CD4-positive, alpha-beta T cell treated with Interleukin-12 subunit alpha and Interleukin-12 subunit beta, for 1 hour (primary cell): ENCODE measurements around the gene TOM1L2.

Experiments used
- DNase-seq: peaks from one replicate; pipeline ENCODE4 v3.0.0-alpha.2; 2020

The TOM1L2 gene

DNA sequence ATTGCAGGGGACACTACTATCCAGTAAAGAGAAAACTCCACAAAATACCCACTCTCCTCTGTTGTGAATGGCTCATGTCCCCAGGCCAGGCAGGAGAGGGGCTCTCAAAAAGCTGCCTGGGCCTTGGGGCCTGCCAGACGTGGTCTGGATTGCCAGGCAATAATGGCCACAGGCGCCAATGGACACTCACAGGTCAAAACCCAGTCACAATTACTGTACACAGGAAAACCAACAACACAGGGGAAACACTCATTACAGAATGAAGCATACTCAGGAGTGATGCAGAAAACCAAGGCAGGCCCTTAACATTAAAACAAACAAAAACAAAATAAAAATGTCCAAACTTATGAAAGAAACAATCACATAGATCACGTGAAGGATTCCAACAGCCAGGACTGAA is 100.3 kb downstream of the TOM1L2 start:
- no peak for DNase-seq

DNA sequence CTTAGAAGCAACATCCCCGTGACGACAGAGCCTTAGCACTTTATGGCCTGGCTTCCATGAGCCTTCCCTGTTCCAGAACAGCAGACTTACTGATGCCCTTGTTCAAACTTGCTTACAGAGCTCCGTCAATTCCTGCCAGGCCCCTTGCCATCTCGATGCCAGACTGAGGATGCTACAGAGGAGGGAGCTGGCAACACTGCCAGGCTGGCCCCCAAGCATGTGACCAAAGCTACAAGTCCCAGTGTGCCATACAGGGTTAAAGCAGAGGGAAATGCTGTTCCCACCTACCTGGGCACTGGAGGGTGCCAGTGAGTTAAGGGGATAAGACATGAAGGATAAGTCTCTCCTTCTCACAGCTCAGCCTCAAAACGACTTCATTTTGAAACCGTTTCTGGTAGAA is 102.0 kb downstream of the TOM1L2 start:
- DNase-seq, result no peak

DNA sequence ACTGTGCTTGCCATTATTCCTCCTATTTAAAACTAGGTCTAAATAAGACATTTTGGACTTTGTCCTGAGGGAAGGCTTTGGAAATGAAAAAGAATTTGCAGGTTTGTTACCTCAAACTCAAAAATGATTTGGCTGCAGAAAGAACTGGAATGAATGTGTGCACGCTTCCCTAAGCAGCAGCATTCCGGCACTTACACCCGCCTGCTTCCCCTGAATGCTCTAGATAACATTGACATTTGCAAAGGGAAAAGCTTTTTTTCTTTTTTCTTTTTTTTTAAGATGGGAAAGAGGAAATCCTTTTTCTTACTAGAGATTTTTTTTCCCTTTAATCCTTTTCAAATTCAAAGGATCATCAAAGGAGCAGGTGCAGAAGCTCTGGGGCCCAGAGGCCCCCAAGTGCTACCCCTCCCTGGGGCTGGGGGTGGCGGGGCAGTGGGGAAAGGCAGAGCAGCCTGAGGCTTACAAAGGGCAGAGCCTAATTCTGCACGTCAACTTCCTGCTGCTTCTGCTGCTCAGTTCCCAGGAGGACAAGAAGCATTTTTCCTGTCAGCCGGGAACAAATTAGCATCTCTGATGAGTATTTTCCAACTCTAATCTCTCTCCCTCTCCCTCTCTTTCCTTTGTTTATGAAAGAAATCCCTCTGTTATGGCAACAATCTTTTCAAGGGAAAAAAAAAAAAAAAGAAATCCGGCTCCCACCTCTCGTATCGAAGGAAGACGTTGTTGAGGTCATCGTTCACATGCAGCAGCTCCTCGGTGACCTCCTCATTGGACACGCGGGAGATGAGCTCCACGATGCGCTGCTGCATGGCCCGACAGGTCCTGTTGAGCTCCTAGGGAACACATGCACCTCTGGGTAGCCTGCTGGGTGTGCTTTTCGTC is 103.3 kb downstream of the TOM1L2 start:
- no peak for DNase-seq

DNA sequence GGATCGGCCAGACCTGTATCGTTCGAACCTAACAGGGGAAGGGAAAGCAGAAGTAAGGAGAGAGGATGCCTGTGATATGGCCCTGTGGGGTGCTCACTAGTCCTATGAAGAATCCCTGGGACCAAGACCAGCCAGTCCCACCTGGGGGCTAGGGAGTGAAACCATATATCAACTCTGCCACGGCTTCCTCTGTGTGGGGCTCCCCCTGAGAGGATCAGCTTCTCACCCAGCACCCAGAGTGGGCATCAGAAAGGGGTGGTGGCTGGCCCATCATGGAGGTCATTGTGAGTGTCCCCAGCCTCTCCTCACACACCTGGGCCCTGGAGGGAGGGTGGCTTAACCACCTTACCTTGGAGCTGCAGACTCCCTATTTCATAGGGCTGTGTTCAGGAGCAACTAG is 105.3 kb downstream of the TOM1L2 start:
- DNase-seq, result no peak

DNA sequence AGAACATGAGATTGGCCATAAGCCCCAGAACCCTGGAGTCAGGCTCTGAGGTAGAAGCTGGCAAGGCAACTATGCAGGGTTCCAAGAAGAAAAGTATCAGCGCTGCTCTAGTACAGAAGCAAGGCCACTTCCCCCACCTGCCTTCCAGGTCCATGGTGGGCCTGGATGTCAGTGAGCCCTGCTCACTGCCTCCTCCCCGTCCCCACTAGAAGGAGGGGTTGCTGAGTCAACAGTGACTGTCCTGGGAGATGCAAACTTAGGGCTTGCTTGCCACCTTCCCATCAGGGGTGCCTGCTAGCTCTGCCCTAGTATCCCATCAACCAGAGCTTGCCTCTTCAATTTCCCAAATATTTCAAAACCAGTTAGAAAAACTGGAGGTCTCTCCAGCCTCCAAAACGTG is 105.8 kb downstream of the TOM1L2 start:
- no peak for DNase-seq

DNA sequence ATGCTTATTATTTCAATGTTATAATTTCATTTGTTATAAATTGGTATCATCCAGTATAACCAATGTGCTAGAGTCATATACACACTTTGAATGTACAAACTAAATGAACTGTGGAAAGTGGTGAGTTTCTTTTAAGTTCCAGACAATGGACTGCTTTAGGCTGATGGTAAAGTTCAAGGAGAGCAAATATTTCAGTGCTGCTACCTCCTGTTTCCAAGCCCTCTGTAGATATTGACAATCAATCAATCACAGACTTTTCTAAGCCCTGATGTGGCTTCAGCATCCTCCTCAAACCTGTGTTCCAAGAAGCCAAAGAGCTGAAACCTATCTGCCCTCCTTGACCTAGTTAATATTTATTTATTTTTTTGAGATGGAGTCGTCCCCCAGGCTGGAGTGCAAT is 107.2 kb downstream of the TOM1L2 start:
- no peak for DNase-seq

DNA sequence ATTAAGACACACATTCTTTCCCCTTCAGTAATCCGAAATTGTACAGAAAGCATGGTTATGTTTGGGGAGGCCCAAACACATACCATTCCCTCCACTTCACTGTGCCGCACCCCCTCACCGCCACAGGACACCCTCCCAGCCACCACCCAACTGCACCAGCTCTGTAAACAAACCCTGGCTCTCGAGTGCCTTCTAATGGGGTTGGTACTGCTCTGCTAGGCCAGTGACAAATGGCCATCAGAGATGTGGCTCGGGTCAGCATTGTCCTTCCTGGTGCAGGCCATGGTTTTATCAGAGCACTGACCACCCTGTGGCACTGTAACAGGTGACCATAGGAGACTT is 111.5 kb downstream of the TOM1L2 start:
- DNase-seq, result no peak

DNA sequence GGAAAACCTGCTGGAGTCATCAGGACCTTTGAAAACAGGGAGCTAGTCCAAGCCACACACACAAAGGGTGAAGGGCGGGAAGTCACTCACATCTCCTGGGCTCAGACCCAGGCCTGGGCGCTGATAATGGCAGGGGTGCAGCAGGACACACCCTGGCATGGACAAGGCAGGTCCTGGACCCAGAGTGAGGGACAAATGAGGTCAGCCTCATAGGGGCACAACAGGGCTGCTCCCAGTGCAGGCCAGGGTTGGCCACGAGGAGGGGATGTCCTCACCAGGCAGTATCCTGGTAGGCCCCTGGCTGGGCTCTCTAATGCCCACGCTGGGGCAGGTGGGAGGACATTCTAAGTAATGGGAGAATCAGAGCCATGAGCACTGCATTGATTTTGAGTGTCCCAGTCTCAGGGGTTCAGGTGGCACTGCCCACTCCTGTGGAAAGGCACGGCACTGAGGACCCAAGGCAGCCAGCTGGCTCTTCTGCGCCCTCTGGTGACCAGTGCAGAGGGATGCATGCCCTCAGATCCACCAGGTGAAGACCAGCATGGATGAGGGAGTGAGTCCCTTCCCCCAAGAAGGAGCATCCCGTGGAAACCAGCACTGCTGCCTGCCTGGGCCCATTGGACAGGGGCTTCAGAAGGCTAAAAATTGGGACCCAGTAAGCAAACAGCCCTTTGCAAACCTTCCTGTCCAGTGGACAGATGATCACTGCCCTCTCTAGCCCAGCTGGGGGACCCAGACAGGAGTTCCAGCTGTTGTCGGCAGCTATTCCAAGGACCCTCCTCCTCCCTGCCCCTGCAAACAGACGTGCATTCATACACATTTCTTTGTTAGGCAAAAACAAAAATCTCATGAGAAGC is 112.1 kb downstream of the TOM1L2 start:
- DNase-seq, result peak; percentile 77

DNA sequence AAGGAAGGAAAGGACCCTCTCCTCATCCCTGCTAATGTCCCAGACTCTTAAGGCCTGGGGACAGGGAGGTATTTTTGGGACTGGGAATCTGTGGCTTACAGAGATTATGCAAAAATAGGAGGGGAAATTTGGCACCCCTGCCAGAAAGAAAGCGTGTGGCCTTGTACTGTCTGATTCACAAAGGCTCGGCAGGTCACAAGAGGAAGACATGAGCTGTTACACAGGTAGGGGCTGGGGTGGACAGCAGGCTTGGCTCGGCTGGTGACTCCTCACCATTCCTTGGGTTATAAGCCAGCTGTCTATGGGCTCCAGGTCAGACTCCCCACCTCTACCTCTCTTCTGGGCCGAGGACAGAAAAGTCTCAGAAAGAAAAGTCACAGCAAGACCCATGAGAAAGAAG is 114.7 kb downstream of the TOM1L2 start:
- DNase-seq, result no peak

DNA sequence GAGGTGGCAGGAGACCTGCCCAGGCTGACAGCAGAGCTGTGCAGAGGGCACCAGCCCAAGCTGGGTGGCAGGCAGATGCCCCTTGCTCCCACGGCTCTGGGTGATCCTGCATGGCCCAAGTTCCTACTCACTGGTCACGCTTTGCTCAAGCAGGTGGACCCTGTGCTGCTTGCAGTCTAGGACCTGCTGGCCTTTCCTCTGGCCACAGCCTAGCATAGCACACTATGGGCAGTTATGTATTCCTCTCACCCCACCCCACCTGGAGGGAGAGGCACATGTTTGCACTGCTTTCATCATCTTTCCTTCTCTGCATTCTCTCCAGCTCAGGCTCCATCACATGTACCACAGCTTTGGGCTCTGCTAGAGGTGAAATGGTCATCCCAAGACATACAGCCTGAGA is 115.8 kb downstream of the TOM1L2 start:
- no peak for DNase-seq

DNA sequence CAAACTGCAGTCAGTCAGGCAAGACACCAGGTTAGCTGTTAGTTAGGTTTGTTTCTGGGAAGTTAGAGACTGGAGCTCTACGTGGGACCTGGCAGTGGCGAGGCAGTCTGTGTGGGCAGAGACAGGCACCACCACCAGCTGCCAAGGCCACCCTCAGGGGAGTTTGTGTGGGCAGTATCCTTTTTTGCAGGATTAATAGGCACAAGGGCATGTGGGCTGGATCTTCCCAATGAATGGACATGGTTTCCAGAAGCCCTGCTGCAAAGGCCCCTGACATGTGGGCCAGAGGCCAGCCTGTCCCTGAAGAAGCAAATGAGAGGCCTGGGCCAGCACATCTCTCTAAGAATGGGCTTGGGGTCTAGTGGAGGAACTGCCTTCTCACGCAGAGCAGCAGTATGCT is 116.2 kb downstream of the TOM1L2 start:
- no peak for DNase-seq

DNA sequence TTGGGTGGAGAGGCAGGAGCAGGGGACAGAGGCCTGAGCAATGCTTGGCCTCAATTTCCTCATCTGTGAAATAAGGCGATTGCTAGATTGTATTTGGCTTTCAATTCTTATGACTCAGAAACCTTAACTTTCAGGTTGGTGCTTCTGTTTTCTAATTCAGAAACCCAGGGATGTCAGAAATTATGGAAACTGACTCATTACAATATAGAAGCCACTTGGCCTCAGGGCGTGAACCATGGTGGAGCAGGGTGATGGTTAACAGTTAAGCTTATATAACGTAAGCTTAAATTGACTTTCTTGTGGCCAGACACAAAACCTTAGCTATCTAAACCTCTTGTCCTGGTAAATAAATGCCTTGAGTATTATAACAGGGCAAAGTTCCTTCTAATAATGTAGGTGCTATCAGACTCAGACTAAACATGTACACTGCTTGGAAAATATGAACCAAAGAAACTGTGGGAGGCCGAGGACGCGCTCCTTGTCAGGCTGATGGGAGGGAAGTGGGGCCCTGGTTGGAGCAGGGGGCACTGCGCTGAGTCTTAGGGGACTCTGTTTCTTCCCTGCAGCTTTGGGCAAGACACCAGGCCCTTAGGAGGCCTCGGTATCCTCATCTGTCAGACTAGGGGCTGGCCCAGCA is 118.3 kb downstream of the TOM1L2 start:
- no peak for DNase-seq

DNA sequence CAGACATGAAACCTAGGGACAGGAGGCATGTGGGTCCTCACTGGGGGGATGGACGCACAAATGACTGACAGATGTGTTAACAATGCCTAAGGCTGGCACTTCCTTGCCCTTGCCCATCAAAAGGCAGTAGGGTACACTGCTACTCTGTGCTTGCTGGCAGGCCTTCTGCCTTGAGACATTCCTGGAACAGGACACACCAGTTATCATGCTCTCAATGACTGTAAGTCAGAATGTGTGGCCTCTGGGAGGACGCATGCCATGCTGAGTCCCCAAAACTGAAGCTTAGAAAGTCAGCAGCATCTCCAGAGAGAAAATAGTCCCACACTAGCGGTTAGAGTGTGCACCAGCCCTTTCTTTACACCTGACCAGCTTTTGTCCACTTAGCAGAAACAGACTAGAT is 119.3 kb downstream of the TOM1L2 start:
- DNase-seq, result no peak

DNA sequence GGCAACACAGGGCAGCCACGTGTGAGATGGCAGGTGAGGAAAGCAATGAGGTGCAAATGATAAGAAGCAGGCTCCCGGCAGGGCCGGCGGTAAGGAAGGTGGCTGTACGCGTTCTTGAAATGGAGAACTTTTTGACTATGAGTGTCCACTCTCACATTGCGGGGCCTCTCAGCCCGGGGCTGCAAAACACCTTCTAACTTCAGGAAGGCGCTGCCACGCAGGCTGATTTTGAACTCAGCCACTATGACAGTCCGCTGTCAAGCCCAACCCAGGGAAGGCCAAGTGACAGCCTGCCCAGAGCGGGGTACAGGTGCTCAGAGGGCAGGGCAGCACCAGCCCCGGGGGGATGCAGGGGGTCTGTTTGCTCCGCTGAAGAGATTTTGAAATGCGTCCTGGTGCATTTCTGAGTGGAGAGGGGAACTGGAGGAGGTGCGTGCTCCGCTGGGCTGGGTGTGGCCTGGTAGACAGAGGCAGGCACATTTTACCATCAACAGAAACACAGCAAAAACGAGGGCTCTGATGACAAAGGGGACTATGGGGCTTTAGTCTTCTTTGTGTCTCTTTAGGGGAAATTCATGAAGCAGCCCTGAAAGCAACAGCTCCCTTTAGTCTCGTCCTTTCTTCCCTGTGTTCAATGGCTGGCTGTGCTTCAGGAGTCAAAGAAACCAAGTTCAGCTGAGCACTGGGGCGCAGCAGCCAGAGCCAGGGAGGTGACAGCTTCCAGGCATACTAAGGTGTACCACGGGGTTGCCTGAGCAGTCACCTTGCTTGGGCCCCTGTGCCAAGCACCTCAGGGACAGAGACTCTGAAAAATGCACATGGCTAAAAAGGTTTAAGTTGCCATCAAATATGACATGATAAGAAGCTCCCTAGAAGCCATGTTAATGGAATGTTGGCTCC is 120.8 kb downstream of the TOM1L2 start:
- no peak for DNase-seq

DNA sequence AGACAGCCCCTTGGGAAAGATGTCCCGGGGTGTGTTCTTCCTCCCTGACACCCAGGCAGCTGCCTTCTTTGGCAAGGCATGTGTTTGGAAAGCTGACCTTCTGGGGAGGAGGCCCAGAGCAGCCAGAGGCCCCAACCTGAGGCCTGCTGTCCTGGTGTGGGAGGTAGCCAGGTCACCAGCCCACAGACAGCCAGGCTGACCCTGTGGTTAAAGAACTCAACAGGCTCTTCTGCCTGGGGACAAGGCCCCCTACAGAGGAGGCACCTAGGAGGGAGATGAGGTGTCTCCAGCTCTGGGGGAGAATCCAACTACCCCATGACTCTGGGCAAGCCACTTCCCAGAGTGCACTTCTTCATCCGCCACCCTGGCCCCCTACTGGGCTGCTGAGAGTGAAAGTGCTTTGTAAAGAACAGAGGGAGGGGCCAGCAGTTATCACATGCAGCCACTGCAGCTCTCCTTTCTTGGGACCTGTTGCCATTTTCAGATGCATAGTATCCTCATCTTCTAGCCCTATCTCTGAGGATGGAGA is 122.3 kb downstream of the TOM1L2 start:
- peak; percentile 80 for DNase-seq

DNA sequence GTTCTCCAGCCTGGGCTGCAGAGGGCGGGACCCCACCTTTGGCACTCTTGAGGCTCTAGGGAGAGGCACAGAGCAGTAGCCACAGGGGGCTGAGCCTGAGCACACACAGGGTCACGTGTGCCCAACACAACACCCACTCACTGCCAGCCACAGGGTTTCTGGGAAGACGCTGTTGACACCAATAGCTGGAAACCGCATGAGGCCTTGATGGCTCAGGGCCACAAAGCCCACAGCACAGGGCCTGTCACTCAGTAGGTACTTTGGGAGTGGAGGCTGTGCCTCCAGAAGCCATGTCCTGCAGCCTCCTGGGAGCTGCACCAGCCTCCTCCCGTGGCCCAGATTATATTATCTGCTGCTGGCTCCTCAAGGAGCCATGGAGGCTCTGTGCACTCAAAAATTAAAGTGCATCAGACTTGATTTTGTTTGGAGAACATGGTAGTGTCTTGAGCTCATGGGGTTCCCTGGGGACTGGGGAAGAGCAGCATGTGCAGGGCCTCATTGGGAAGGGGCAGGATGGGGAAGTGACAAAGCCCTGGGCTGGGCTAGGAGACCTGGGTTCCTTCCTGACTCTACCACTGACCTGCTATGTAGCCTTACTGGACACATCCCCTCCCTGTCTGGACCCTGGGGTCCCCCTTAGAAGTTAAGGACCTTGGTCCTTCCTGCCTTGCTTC is 122.9 kb downstream of the TOM1L2 start:
- DNase-seq, result peak; percentile 86

DNA sequence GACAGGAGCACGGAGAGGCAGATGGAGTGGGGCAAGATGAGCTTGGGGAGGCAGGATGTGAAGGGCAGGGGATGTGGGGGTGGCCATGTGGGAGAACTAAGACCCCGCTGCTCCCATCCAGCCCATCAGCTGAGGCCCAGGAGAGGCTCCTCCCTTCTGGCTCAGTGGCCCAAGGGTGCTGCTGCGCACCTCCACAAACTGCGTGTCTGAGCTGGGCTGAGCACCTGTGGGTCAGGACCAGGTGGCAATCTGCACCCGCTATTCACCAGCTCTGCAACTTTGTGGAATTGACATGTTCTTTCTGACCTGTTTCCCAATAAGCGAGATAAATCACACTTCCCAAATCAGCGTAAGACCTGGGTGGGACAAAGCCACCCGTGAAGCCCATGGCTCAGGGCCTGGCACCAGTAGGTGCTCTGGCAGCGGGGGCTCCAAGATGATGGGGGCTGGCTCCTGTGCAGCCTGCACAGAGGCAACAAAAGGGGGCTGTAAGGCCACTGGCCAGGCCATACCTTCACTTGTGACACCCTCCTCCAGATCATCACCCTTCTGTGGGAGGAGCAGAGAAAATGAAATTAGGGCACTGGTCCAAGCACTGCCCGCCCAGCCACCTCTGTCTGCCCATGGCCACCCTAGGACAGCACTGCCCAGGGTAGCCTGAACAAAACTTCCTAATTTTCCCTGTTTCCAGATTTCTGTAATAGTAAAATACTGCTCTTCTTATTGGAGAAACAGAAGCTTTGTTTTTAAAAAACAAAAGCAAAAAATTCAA is 123.7 kb downstream of the TOM1L2 start:
- no peak for DNase-seq

DNA sequence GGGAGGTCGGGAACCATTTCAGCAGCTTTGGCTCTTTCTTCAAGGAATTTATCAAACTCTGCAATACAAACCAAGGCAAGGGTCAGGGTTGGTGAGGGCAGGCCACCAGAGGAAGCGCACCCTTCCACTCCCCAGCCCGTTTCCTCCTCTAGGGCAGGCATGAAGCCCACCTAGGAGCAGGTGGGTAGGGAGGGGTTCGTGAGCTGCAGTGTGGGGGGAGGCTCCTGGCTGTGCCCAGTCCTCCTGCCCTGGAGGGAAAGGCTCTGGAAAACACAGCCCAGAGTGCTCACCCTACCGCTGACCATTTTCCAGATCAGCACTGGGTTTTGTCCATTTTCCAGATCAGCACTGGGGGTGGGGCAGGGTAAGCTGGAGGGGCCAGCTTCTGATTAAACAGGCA is 124.5 kb downstream of the TOM1L2 start:
- no peak for DNase-seq

DNA sequence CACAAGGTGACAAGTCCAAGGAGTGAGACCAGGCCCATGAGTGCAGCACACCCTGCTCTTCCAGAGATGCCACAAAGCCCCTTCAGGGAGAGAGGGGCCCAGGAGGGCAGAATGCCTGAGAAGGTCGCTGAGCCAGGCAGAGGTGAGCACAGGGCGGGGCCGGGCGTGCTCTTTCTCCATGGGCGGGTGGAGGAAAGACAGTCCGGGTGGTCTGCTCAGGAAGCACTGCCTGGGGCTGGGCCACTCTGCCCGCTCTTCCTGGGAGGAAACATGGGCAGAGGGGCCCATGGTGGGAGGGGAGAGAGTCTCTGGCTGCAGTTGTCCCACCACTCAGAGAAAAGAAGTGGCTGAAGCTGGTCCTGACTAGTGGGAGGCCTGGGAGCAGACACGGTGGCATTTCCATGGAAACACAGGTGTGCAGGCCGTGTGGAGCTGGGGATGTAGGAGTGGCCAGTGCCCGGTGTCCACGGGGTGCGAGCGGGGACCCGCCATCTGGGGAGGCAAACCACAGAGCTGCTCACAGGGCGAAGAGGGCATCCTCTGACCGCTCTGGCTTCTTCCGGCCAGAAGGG is 125.0 kb downstream of the TOM1L2 start:
- no peak for DNase-seq

DNA sequence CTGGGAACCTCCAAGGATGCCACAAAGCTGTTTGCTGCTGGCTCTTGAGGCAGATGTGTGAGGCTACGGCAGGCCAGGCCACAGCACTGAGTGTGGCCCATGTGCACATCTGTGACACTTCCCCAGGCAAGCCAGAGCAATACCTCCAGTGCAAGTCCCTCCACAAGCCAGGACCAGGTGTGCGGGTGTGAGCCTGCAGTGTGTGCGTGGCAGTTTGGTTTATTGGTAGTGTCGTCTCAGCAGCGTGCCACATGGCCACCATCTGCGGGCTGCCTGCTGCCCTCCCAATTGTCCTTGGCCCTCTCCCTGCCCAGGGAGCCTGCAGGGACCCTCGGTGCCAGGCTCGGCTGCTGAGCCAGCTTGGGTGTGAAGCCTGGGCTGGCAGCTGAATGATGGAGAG is 125.6 kb downstream of the TOM1L2 start:
- DNase-seq, result no peak

DNA sequence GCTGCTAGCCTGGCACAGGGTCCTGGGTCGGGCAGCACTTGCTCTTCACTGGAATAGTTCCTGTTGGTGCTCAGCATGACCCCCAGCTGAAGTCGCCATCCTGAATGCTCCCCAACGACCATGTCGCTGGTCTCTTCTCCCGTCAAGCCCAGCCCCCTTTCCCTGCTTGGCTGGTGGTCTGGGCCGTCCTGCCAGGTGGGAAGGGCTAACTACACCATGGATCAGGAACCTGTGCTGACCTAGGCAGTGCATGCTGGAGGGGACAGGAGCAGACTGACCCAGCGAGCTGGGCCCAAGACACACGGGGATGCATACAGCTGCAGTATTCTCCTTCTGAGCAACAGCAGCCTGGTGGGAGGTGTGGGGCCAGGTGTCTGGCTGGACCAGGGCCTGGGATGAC is 126.2 kb downstream of the TOM1L2 start:
- DNase-seq, result no peak
